GM23338 (cell line): Measurements from ENCODE around the gene TTC28. TPM values are rescaled to one million over a fixed set of nuclear protein-coding genes. Genes with fewer than 3 reads are reported as not detected.

Experiments used
- ATAC-seq: fragments of 200-7000 bp; cut with Tn5 transposase; 3 replicates; pipeline ENCODE4 v1.9.1; 2020
- DNase-seq: peaks from one replicate; pipeline ENCODE4 v3.0.0-alpha.2; 2015; ENCODE audit warnings: low spot score
- H2AFZ ChIP-seq: fragments of 200-600 bp; sonication (generic); 2 replicates; pipeline ENCODE4 v1.8.0; 2016; ENCODE audit warnings: antibody characterized with exemption, mild to moderate bottlenecking, moderate library complexity
- H3F3A ChIP-seq: fragments of 200-600 bp; sonication (generic); replicated peaks from 2 replicates; pipeline ENCODE4 v1.8.0; 2017; ENCODE audit warnings: antibody characterized with exemption, mixed run types, low read depth
- H3K27ac ChIP-seq: fragments of 200-600 bp; sonication (generic); 2 replicates; pipeline ENCODE4 v1.6.1; 2016; ENCODE audit warnings: low read depth
- H3K27me3 ChIP-seq: fragments of 200-600 bp; sonication (generic); 2 replicates; pipeline ENCODE4 v1.8.0; 2016; ENCODE audit warnings: mild to moderate bottlenecking, mixed run types, moderate library complexity; ENCODE audit not compliant: insufficient read depth
- H3K36me3 ChIP-seq: fragments of 200-600 bp; sonication (generic); 2 replicates; pipeline ENCODE4 v1.8.0; 2016; ENCODE audit warnings: mild to moderate bottlenecking; ENCODE audit not compliant: insufficient read depth
- H3K4me1 ChIP-seq: fragments of 200-600 bp; sonication (generic); 2 replicates; pipeline ENCODE4 v1.8.0; 2016; ENCODE audit warnings: mild to moderate bottlenecking, moderate library complexity; ENCODE audit not compliant: insufficient read depth
- H3K4me2 ChIP-seq: fragments of 200-600 bp; sonication (generic); 2 replicates; pipeline ENCODE4 v1.7.1; 2017; ENCODE audit warnings: mixed run types
- H3K4me3 ChIP-seq: fragments of 200-600 bp; sonication (generic); 2 replicates; pipeline ENCODE4 v1.6.1; 2016; ENCODE audit warnings: mixed run types
- H3K79me2 ChIP-seq: fragments of 200-600 bp; sonication (generic); replicated peaks from 2 replicates; pipeline ENCODE4 v1.8.0; 2017; ENCODE audit warnings: mild to moderate bottlenecking; ENCODE audit not compliant: insufficient read depth
- H3K9me2 ChIP-seq: fragments of 200-600 bp; sonication (generic); 2 replicates; pipeline ENCODE4 v1.8.0; 2017; ENCODE audit not compliant: insufficient read depth
- H4K20me1 ChIP-seq: fragments of 200-600 bp; sonication (generic); replicated peaks from 2 replicates; pipeline ENCODE4 v1.8.0; 2017; ENCODE audit warnings: mild to moderate bottlenecking; ENCODE audit not compliant: insufficient read depth
- H3K27ac Mint-ChIP-seq: 2 replicates; pipeline ENCODE4 v1.8.0; 2020; ENCODE audit warnings: inconsistent platforms, mild to moderate bottlenecking, moderate library complexity, mixed read lengths
- H3K27me3 Mint-ChIP-seq: 3 replicates; pipeline ENCODE4 v1.8.0; 2022; ENCODE audit warnings: low read depth, mild to moderate bottlenecking, moderate library complexity, mixed read lengths, inconsistent platforms; ENCODE audit not compliant: insufficient read depth, poor library complexity
- H3K36me3 Mint-ChIP-seq: 3 replicates; pipeline ENCODE4 v1.8.0; 2021; ENCODE audit warnings: low read depth, mild to moderate bottlenecking, inconsistent platforms, moderate library complexity, mixed read lengths
- H3K4me1 Mint-ChIP-seq: 3 replicates; pipeline ENCODE4 v1.8.0; 2020; ENCODE audit warnings: mild to moderate bottlenecking, inconsistent platforms, mixed read lengths
- H3K4me3 Mint-ChIP-seq: 3 replicates; pipeline ENCODE4 v1.8.0; 2021; ENCODE audit warnings: moderate library complexity, mild to moderate bottlenecking, inconsistent platforms, mixed read lengths
- H3K9me3 Mint-ChIP-seq: 3 replicates; pipeline ENCODE4 v1.8.0; 2020; ENCODE audit warnings: moderate library complexity, mild to moderate bottlenecking, inconsistent platforms, mixed read lengths
- CREB1 ChIP-seq: fragments of 250-450 bp; sonication (Bioruptor Pico); IDR thresholded peaks from 2 replicates; pipeline ENCODE4 v1.5.0; 2020; ENCODE audit warnings: low read depth, mild to moderate bottlenecking, moderate library complexity
- EZH2 ChIP-seq: fragments of 200-600 bp; sonication (generic); IDR thresholded peaks from one replicate; pipeline ENCODE4 v1.8.0; 2017; ENCODE audit warnings: antibody characterized with exemption, mild to moderate bottlenecking, low read depth; ENCODE audit not compliant: unreplicated experiment
- EZH2phosphoT487 ChIP-seq: fragments of 200-600 bp; sonication (generic); IDR thresholded peaks from one replicate; pipeline ENCODE4 v1.8.1; 2018; ENCODE audit warnings: antibody characterized with exemption; ENCODE audit not compliant: unreplicated experiment
- NANOG ChIP-seq: IDR thresholded peaks from 2 replicates; pipeline ENCODE4 v1.6.1; 2016; ENCODE audit warnings: antibody characterized with exemption, borderline replicate concordance
- POLR2AphosphoS5 ChIP-seq: IDR thresholded peaks from 2 replicates; pipeline ENCODE4 v1.6.1; 2016; ENCODE audit warnings: antibody characterized with exemption, low read depth
- STAT1 ChIP-seq: IDR thresholded peaks from one replicate; pipeline ENCODE4 v1.6.1; 2016; ENCODE audit warnings: antibody characterized with exemption; ENCODE audit not compliant: unreplicated experiment
- ZNF114 ChIP-seq: fragments of 250-450 bp; sonication (Bioruptor Pico); IDR thresholded peaks from 2 replicates; pipeline ENCODE4 v1.5.0; 2020; ENCODE audit warnings: mild to moderate bottlenecking, moderate library complexity
- ZNF331 ChIP-seq: fragments of 250-450 bp; sonication (Bioruptor Pico); IDR thresholded peaks from 2 replicates; pipeline ENCODE4 v1.5.0; 2020; ENCODE audit warnings: low read depth, mild to moderate bottlenecking, moderate library complexity
- polyA plus RNA-seq: library from polyadenylated mRNA; unstranded; fragments of >200 nt; fragmentation: Nextera tagmentation; extraction: Ambion mirVana; gene quantifications from 2 replicates; pipeline ENCODE4 v1.2.1, GENCODE V29; 2016
- total RNA-seq: library from RNA; depleted of rRNA; stranded (reverse); fragments of >200 nt; shearing (Covaris generic); gene quantifications from 2 replicates; pipeline ENCODE4 v1.2.3, GENCODE V29; 2014
- TF ChIP-seq, protein P1 (sequence below), 2 experiments: fragments of 200-600 bp in 1 of 2; sonication (generic) in 1 of 2; conservative IDR thresholded peaks; 2 replicates each; pipeline versions ENCODE4 v1.5.1 to v1.6.1; 2016 to 2017; ENCODE audit warnings: antibody characterized with exemption in 2 of 2, low read depth in 2 of 2, mild to moderate bottlenecking in 2 of 2, moderate library complexity in 1 of 2
- TF ChIP-seq, protein P2 (sequence below): IDR thresholded peaks from one replicate; pipeline ENCODE4 v1.6.1; 2018; ENCODE audit warnings: antibody characterized with exemption; ENCODE audit not compliant: unreplicated experiment
- TF ChIP-seq, protein P3 (sequence below): IDR thresholded peaks from 2 replicates; pipeline ENCODE4 v1.6.1; 2016; ENCODE audit warnings: antibody characterized with exemption

TTC28 gene
- total and polyA plus RNA-seq, 2 experiments from 2014 or later = 4.5 to 16.1 TPM

DNA sequence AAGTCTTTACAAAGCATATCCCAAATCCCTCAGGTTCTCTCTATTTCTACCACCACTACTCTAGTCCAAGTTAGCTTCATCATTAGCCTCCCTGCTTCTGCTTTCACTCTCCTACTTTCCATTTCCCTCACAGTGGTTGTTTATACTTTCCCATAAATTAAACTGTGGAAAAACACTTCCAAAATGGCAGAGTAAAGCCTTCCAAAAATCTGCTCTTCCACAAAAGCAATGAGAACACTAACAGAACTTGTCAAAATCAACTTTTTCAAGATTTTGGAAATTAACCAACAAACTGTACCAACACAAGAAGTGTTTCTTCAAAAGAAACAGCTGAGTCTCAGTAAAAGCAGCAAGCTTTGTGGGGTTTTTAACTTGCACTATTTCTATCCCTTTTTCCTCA is 71.8 kb downstream of the TTC28 start (continued):
- TF ChIP-seq, protein P1, sequence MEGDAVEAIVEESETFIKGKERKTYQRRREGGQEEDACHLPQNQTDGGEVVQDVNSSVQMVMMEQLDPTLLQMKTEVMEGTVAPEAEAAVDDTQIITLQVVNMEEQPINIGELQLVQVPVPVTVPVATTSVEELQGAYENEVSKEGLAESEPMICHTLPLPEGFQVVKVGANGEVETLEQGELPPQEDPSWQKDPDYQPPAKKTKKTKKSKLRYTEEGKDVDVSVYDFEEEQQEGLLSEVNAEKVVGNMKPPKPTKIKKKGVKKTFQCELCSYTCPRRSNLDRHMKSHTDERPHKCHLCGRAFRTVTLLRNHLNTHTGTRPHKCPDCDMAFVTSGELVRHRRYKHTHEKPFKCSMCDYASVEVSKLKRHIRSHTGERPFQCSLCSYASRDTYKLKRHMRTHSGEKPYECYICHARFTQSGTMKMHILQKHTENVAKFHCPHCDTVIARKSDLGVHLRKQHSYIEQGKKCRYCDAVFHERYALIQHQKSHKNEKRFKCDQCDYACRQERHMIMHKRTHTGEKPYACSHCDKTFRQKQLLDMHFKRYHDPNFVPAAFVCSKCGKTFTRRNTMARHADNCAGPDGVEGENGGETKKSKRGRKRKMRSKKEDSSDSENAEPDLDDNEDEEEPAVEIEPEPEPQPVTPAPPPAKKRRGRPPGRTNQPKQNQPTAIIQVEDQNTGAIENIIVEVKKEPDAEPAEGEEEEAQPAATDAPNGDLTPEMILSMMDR (conservative IDR thresholded peaks at IDR 0.05; ENCODE audit: low read depth in 2 of 2) = no peak
- no peak for TF ChIP-seq EZH2phosphoT487
- TF ChIP-seq STAT1 = no peak
- TF ChIP-seq EZH2 = no peak
- TF ChIP-seq, protein P2, sequence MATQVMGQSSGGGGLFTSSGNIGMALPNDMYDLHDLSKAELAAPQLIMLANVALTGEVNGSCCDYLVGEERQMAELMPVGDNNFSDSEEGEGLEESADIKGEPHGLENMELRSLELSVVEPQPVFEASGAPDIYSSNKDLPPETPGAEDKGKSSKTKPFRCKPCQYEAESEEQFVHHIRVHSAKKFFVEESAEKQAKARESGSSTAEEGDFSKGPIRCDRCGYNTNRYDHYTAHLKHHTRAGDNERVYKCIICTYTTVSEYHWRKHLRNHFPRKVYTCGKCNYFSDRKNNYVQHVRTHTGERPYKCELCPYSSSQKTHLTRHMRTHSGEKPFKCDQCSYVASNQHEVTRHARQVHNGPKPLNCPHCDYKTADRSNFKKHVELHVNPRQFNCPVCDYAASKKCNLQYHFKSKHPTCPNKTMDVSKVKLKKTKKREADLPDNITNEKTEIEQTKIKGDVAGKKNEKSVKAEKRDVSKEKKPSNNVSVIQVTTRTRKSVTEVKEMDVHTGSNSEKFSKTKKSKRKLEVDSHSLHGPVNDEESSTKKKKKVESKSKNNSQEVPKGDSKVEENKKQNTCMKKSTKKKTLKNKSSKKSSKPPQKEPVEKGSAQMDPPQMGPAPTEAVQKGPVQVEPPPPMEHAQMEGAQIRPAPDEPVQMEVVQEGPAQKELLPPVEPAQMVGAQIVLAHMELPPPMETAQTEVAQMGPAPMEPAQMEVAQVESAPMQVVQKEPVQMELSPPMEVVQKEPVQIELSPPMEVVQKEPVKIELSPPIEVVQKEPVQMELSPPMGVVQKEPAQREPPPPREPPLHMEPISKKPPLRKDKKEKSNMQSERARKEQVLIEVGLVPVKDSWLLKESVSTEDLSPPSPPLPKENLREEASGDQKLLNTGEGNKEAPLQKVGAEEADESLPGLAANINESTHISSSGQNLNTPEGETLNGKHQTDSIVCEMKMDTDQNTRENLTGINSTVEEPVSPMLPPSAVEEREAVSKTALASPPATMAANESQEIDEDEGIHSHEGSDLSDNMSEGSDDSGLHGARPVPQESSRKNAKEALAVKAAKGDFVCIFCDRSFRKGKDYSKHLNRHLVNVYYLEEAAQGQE = no peak
- TF ChIP-seq, protein P3, sequence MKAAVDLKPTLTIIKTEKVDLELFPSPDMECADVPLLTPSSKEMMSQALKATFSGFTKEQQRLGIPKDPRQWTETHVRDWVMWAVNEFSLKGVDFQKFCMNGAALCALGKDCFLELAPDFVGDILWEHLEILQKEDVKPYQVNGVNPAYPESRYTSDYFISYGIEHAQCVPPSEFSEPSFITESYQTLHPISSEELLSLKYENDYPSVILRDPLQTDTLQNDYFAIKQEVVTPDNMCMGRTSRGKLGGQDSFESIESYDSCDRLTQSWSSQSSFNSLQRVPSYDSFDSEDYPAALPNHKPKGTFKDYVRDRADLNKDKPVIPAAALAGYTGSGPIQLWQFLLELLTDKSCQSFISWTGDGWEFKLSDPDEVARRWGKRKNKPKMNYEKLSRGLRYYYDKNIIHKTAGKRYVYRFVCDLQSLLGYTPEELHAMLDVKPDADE = no peak
- no peak for TF ChIP-seq CREB1
- no peak for TF ChIP-seq ZNF114 (CRISPR knock-in tag)

DNA sequence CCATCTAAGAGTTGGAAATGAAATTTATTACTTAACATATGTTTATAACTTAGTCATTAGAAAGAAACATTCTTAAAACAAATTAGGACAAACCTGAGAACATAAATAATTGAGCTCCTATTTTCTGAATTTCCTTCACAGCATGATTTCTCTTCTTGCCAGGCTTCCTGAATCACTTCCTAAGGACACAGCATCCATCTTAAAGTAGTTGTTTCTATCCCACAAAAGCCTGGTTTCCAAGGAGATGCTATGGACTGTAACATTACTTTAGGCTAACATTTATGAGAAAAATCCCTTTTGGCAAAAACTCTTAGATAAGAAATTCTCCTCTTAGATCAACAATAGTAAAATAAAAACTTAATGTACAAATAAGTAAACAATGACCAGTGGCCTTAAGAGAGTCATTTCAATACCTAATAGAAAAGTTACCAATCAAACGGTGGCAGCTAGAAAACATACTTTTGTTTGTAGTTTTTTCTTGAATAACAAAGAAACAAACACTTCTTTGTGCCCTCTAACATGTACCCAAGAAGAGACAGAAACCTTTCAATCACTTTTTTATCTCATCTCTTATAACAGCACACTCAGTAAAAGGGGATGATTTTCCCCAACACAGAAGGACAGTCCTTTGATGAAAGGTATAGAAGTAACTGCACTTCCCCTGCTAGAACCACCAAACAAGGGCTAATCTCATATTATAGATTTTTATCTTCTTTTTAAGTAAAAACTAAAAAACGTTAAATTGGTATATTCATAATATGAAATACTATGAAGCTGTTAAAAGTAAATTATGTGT is 74.5 kb downstream of the TTC28 start:
- Histone ChIP-seq H3K4me2 (no peak overlapping the region), H3K4me1 (no peaks in the 10 kb centered on the region; the same call in 1 of the 2 replicates), H3K4me3 (no peak overlapping the region), H4K20me1 (no peaks in the 10 kb centered on the region), H3K9me2 (no peaks in the 10 kb centered on the region), H3K79me2 (no peaks in the 10 kb centered on the region), H3K36me3 (no peaks in the 10 kb centered on the region), H3F3A (no peaks in the 10 kb centered on the region), H3K27me3 (no peaks in the 10 kb centered on the region), H2AFZ (no peak overlapping the region), H3K27ac (no peak overlapping the region)
- Mint-ChIP-seq H3K27me3 (peaks cover 4% of the 10 kb centered on the region), H3K4me3 (no peak overlapping the region), H3K9me3 (no peaks in the 10 kb centered on the region), H3K27ac (no peak overlapping the region), H3K36me3 (0 out of 3 replicates have a peak, but pooled peaks cover 2% of the 10 kb centered on the region), H3K4me1 (peaks cover 15% of the 10 kb centered on the region)
- DNase-seq (peak; percentile 43), ATAC-seq (no peak)
- TF ChIP-seq POLR2AphosphoS5 (no peak), NANOG (no peak), CREB1 (no peak), ZNF331 (CRISPR knock-in tag) (no peak), ZNF114 (CRISPR knock-in tag) (no peak), EZH2phosphoT487 (no peak)
- TF ChIP-seq, protein P3 = no peak
